PFSK-1 (cell line): ENCODE results near the gene DDC.

Experiments
- FOXP2 ChIP-seq: optimal IDR thresholded peaks from 2 replicates; pipeline ENCODE3; 2011; ENCODE audit warnings: borderline replicate concordance, control low read depth, inconsistent platforms; ENCODE audit not compliant: insufficient read depth; ENCODE audit errors: extremely low read length, extremely low read depth
- POLR2AphosphoS5 ChIP-seq: IDR thresholded peaks from 2 replicates; pipeline ENCODE4 v1.6.1; 2012; ENCODE audit warnings: low read depth, mild to moderate bottlenecking, control low read depth, low read length, moderate library complexity
- REST ChIP-seq, 2 experiments: IDR thresholded peaks; 2 replicates each; pipeline versions ENCODE4 v1.6.1 to v1.8.0; 2011 to 2012; ENCODE audit warnings: low read depth in 2 of 2, low read length in 2 of 2, control low read depth in 1 of 2, inconsistent platforms in 1 of 2, mild to moderate bottlenecking in 1 of 2, moderate library complexity in 1 of 2; ENCODE audit not compliant: insufficient read depth in 1 of 2
- SIN3A ChIP-seq: IDR thresholded peaks from 2 replicates; pipeline ENCODE4 v1.6.1; 2012; ENCODE audit warnings: mild to moderate bottlenecking, low read length, moderate library complexity, borderline replicate concordance; ENCODE audit not compliant: insufficient read depth
- TAF1 ChIP-seq: IDR thresholded peaks from 2 replicates; pipeline ENCODE4 v1.6.1; 2012; ENCODE audit warnings: low read length, control low read depth, borderline replicate concordance; ENCODE audit not compliant: insufficient read depth

Gene DDC

GRCh38 chr7:50463035-50463434 is 102.2 kb downstream of the DDC start:
- TF ChIP-seq FOXP2: no peak
- no peak for TF ChIP-seq REST (IDR thresholded peaks at IDR 0.05; ENCODE audit: insufficient read depth in 1 of 2, low read depth in 2 of 2, low read length in 2 of 2)
- no peak for TF ChIP-seq SIN3A
- TF ChIP-seq POLR2AphosphoS5: no peak
- no peak for TF ChIP-seq TAF1

- TF ChIP-seq REST (IDR thresholded peaks at IDR 0.05; ENCODE audit: insufficient read depth in 1 of 2, low read depth in 2 of 2, low read length in 2 of 2): no peak
- no peak for TF ChIP-seq POLR2AphosphoS5
- no peak for TF ChIP-seq SIN3A
These were observed 102.8 kb downstream of the DDC start for GRCh38 chr7:50462361-50462760.

- TF ChIP-seq POLR2AphosphoS5 (no peak), TAF1 (no peak), FOXP2 (no peak), REST (IDR thresholded peaks at IDR 0.05; ENCODE audit: insufficient read depth in 1 of 2, low read depth in 2 of 2, low read length in 2 of 2) (no peak), SIN3A (no peak)
These were observed 103.5 kb downstream of the DDC start for GRCh38 chr7:50461695-50462094.

- TF ChIP-seq POLR2AphosphoS5: no peak
- TF ChIP-seq SIN3A: no peak
- no peak for TF ChIP-seq REST (IDR thresholded peaks at IDR 0.05; ENCODE audit: insufficient read depth in 1 of 2, low read depth in 2 of 2, low read length in 2 of 2)
- TF ChIP-seq TAF1: no peak
- no peak for TF ChIP-seq FOXP2
These were observed 108.7 kb downstream of the DDC start for GRCh38 chr7:50456371-50457123.

GRCh38 chr7:50455658-50456057 is 109.5 kb downstream of the DDC start:
- TF ChIP-seq REST (IDR thresholded peaks at IDR 0.05; ENCODE audit: insufficient read depth in 1 of 2, low read depth in 2 of 2, low read length in 2 of 2): no peak
- no peak for TF ChIP-seq TAF1
- TF ChIP-seq FOXP2: no peak
- TF ChIP-seq SIN3A: no peak
- TF ChIP-seq POLR2AphosphoS5: no peak
